Spinal cord (tissue), 10 donors: ENCODE results near the gene MTREX. TPM values are rescaled to one million over a fixed set of nuclear protein-coding genes. Genes with fewer than 3 reads are reported as not detected.

Experiments used
- DNase-seq, 6 donors: peaks; one replicate each; pipeline versions ENCODE4 v3.0.0 to v3.0.0-alpha.2; 2013 to 2015; ENCODE audit warnings: low spot score in 6 of 6, low read depth in 4 of 6
- H3K27ac ChIP-seq: one replicate; pipeline ENCODE4 v1.5.1; 2013; ENCODE audit warnings: low read depth, low read length, control low read depth
- H3K27me3 ChIP-seq: one replicate; pipeline ENCODE4 v1.6.1; 2013; ENCODE audit warnings: low read length; ENCODE audit not compliant: control insufficient read depth, insufficient read depth
- H3K36me3 ChIP-seq: one replicate; pipeline ENCODE4 v1.6.1; 2013; ENCODE audit warnings: low read length; ENCODE audit not compliant: control insufficient read depth, insufficient read depth
- H3K4me1 ChIP-seq: one replicate; pipeline ENCODE4 v1.6.1; 2013; ENCODE audit warnings: low read length; ENCODE audit not compliant: control insufficient read depth, insufficient read depth
- H3K4me3 ChIP-seq: one replicate; pipeline ENCODE4 v1.5.1; 2013; ENCODE audit warnings: low read depth, low read length, control low read depth
- H3K9me3 ChIP-seq: one replicate; pipeline ENCODE4 v1.6.1; 2013; ENCODE audit warnings: low read length; ENCODE audit not compliant: control insufficient read depth, insufficient read depth
- WGBS: methylation state at CpG from one replicate; pipeline ENCODE4 v1.1.5; 2013; ENCODE audit warnings: missing lambda C conversion rate; ENCODE audit not compliant: insufficient coverage; 5-methylcytosine and 5-hydroxymethylcytosine counted together
- polyA plus RNA-seq, 2 donors: library from polyadenylated mRNA; unstranded; fragments of 120-200 nt; gene quantifications; one replicate each; pipeline ENCODE4 v1.2.1, GENCODE V29; 2013; ENCODE audit not compliant: insufficient read length in 2 of 2
- total RNA-seq, 2 donors: library from RNA; depleted of rRNA in 1 of 2; stranded (reverse); fragments of 120-200 nt in 1 of 2; fragments of >200 nt in 1 of 2; gene quantifications; one replicate each; pipeline versions ENCODE4 v1.2.3 to v1.2.4, GENCODE V29; 2013 to 2014
- donor health status: healthy.

MTREX gene
- total and polyA plus RNA-seq, 4 donors, result 58.9 to 92.6 (median 71.3) TPM

- no peaks in the 10 kb centered on the region for H3K9me3 ChIP-seq
- no CpG with 5 or more reads among the region's 1 CpG for WGBS
- H3K36me3 ChIP-seq, result no peaks in the 10 kb centered on the region
- no peaks in the 10 kb centered on the region for H3K27me3 ChIP-seq
- H3K4me1 ChIP-seq, result no peaks in the 10 kb centered on the region
- H3K27ac ChIP-seq, result no peak overlapping the region
- no peak overlapping the region for H3K4me3 ChIP-seq
- DNase-seq, result no peak
Observed at GRCh38 chr5:55319491-55319890, 11.7 kb downstream of the MTREX start.

DNA sequence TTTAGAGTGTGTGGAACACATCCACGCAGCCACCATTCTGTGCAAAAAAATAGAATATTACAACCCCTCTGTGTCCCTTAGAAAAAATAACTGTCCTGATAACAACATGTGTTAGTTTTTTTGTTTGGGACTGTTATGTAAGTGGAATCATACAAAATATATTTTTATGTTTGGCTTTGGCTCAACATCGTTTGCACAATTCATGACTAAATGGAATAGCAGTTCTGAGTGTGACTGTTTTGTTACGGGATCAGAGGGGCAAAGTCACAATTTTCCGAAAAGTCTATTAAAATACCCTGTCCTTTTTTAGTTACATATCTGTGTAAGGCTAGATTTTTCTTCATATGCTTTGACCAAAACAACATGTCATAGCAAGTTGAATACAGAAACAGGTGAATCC lies 12.8 kb downstream of the MTREX start:
- H3K27ac ChIP-seq, result no peak overlapping the region
- no peaks in the 10 kb centered on the region for H3K4me1 ChIP-seq
- no peak overlapping the region for H3K4me3 ChIP-seq
- H3K27me3 ChIP-seq, result no peaks in the 10 kb centered on the region
- H3K36me3 ChIP-seq, result peaks cover 4% of the 10 kb centered on the region
- WGBS, result no CpG with 5 or more reads among the region's 4 CpGs
- DNase-seq, result no peak
- H3K9me3 ChIP-seq, result no peaks in the 10 kb centered on the region

DNA sequence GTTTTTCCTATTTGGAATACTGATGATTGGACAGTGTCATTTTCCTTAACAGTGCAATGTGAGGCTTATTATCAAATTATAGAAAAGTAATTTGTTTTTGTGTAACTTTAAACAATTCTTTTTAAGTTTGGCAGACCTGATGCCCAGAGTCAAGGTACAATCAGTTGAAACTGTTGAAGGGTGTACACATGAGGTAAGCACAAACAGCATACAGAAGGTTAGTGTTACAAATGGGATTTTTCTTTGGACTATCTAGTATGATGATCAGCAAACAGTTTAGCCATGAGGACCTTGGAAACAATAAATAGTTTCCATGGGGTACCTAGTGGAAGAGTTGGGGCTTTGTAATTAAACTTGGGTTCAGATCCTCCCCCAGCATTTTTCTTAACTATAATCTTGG lies 16.2 kb downstream of the MTREX start:
- H3K27ac ChIP-seq, result no peak overlapping the region
- H3K4me1 ChIP-seq, result no peaks in the 10 kb centered on the region
- H3K4me3 ChIP-seq, result no peak overlapping the region
- H3K27me3 ChIP-seq, result no peaks in the 10 kb centered on the region
- H3K36me3 ChIP-seq, result peaks cover 7% of the 10 kb centered on the region
- H3K9me3 ChIP-seq, result no peaks in the 10 kb centered on the region
- DNase-seq, result no peak

- H3K4me3 ChIP-seq, result no peak overlapping the region
- no peaks in the 10 kb centered on the region for H3K4me1 ChIP-seq
- no peak overlapping the region for H3K27ac ChIP-seq
- no peaks in the 10 kb centered on the region for H3K27me3 ChIP-seq
- DNase-seq, result peak in 3 of 6 donors; percentile 36 to 82 (median 53)
- no peaks in the 10 kb centered on the region for H3K9me3 ChIP-seq
- H3K36me3 ChIP-seq, result peaks cover 9% of the 10 kb centered on the region
- WGBS, result 100% methylated on average over 1 of the region's 1 CpG
Observed at GRCh38 chr5:55324815-55325418, 17.1 kb downstream of the MTREX start.

- no peaks in the 10 kb centered on the region for H3K27me3 ChIP-seq
- DNase-seq, result no peak
- no peak overlapping the region for H3K4me3 ChIP-seq
- WGBS, result no CpG with 5 or more reads among the region's 5 CpGs
- peaks cover 11% of the 10 kb centered on the region for H3K36me3 ChIP-seq
- H3K9me3 ChIP-seq, result no peaks in the 10 kb centered on the region
- no peaks in the 10 kb centered on the region for H3K4me1 ChIP-seq
- no peak overlapping the region for H3K27ac ChIP-seq
Observed at GRCh38 chr5:55325621-55326020, 17.8 kb downstream of the MTREX start.

GRCh38 chr5:55327281-55327680 lies 19.5 kb downstream of the MTREX start:
- Histone ChIP-seq H3K27ac (no peak overlapping the region), H3K4me1 (no peaks in the 10 kb centered on the region), H3K9me3 (no peaks in the 10 kb centered on the region), H3K27me3 (no peaks in the 10 kb centered on the region), H3K36me3 (peaks cover 11% of the 10 kb centered on the region), H3K4me3 (no peak overlapping the region)
- no CpG with 5 or more reads among the region's 2 CpGs for WGBS
- no peak for DNase-seq

GRCh38 chr5:55331321-55331720 lies 23.5 kb downstream of the MTREX start:
- Histone ChIP-seq H3K36me3 (peaks cover 5% of the 10 kb centered on the region), H3K4me3 (no peak overlapping the region), H3K27me3 (no peaks in the 10 kb centered on the region), H3K27ac (no peak overlapping the region), H3K9me3 (no peaks in the 10 kb centered on the region), H3K4me1 (no peaks in the 10 kb centered on the region)
- DNase-seq, result no peak
- 86% methylated on average over 1 of the region's 3 CpGs for WGBS

DNA sequence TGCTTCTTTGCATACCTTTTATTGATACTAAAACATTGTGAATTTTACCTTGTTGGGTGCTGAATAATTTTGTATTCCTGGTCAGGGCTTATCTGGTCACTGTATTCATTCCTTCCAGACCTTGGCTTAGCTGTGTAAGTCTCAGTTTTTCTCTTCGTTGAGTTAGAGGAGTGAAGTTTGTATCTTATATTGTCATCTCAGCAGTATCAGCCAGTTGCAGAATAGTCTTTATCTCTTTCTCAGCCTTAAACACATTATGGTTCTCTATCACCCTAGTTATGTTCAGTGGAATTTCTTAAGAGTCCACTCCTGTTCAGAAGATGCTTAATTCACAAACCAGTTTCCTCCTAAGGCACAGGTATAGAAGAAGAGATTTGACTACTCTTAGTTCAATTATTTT lies 25.2 kb downstream of the MTREX start:
- Histone ChIP-seq H3K4me3 (no peak overlapping the region), H3K27me3 (no peaks in the 10 kb centered on the region), H3K4me1 (no peaks in the 10 kb centered on the region), H3K27ac (no peak overlapping the region), H3K36me3 (peaks cover 5% of the 10 kb centered on the region), H3K9me3 (no peaks in the 10 kb centered on the region)
- no CpG with 5 or more reads among the region's 1 CpG for WGBS
- DNase-seq, result no peak

- no peak for DNase-seq
- H3K9me3 ChIP-seq, result no peaks in the 10 kb centered on the region
- H3K27ac ChIP-seq, result no peak overlapping the region
- WGBS, result no CpG with 5 or more reads among the region's 2 CpGs
- peaks cover 5% of the 10 kb centered on the region for H3K36me3 ChIP-seq
- no peak overlapping the region for H3K4me3 ChIP-seq
- H3K27me3 ChIP-seq, result no peaks in the 10 kb centered on the region
- H3K4me1 ChIP-seq, result no peaks in the 10 kb centered on the region
Observed at GRCh38 chr5:55333811-55334210, 26.0 kb downstream of the MTREX start.

DNA sequence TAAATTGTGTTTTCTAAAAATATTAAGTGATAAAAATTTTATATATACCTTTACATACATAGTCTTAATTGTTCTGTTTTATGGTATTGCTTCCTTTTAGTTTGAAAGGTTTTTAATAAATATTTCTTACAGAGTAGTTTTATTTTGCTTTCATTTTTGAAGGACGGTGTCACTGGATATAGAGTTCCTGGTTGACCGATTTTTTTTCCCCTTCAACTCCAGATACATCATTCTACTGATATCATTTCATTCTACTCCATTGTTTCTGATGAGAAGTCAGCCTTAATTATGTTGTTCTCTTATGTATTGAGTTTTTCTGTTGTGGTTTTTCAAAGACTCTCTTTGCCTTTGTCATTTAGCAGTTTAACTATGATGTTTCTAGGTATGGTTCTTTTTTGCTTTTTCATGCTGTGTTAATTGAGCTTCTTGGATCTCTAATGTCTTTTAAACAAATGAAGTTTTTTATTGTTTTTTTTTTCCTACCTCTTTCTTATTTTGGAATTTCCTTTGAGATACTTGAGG lies 30.4 kb downstream of the MTREX start:
- Histone ChIP-seq H3K36me3 (peaks cover 6% of the 10 kb centered on the region), H3K4me3 (no peak overlapping the region), H3K4me1 (no peaks in the 10 kb centered on the region), H3K27me3 (no peaks in the 10 kb centered on the region), H3K27ac (no peak overlapping the region), H3K9me3 (no peaks in the 10 kb centered on the region)
- peak in 1 of 6 donors; percentile 2 for DNase-seq
- no CpG with 5 or more reads among the region's 2 CpGs for WGBS
